ACHN (cell line): ENCODE measurements around the gene NPAS3.

Experiments
- DNase-seq: peaks from one replicate; pipeline ENCODE4 v3.0.0-alpha.2; 2015
- in situ Hi-C: cut with HindIII; loops from 2 replicates; pipeline ENCODE4 v1.10.0; 2017; ENCODE audit warnings: low sequenced_read_pairs, low pct_ligation_motif_present, low pct_unique_long_range_greater_than_20kb

NPAS3 gene

GRCh38 chr14:33561488-33562175 lies 623.0 kb downstream of the NPAS3 start:
- no peak for DNase-seq
- in situ Hi-C loops = no loop called here

GRCh38 chr14:33563191-33563900 lies 624.7 kb downstream of the NPAS3 start:
- DNase-seq = no peak

GRCh38 chr14:33563901-33564197 lies 625.2 kb downstream of the NPAS3 start:
- in situ Hi-C loops = no loop called here
- no peak for DNase-seq

More at GRCh38 chr14:33563191-33563900, 624.7 kb downstream of the NPAS3 start:
- in situ Hi-C loops = no loop called here

- DNase-seq = peak; percentile 57
- in situ Hi-C loops = no loop called here
Measured at GRCh38 chr14:33564774-33565630, 626.3 kb downstream of the NPAS3 start.

GRCh38 chr14:33566082-33566481 lies 627.4 kb downstream of the NPAS3 start:
- no peak for DNase-seq
- in situ Hi-C loops = no loop called here

- no peak for DNase-seq
- in situ Hi-C loops = no loop called here
Measured at GRCh38 chr14:33567023-33567728, 628.5 kb downstream of the NPAS3 start.

- no peak for DNase-seq
- in situ Hi-C loops = no loop called here
Measured at GRCh38 chr14:33567731-33568130, 629.1 kb downstream of the NPAS3 start.

GRCh38 chr14:33568935-33569579 lies 630.4 kb downstream of the NPAS3 start:
- in situ Hi-C loops = no loop called here
- no peak for DNase-seq

- no peak for DNase-seq
- in situ Hi-C loops = no loop called here
Measured at GRCh38 chr14:33569821-33570687, 631.4 kb downstream of the NPAS3 start.

- in situ Hi-C loops = no loop called here
Measured at GRCh38 chr14:33570694-33571310, 632.1 kb downstream of the NPAS3 start.

GRCh38 chr14:33573301-33573880 lies 634.7 kb downstream of the NPAS3 start:
- no peak for DNase-seq
- in situ Hi-C loops = no loop called here

More at GRCh38 chr14:33570694-33571310, 632.1 kb downstream of the NPAS3 start:
- no peak for DNase-seq

- in situ Hi-C loops = no loop called here
- no peak for DNase-seq
Measured at GRCh38 chr14:33576014-33576413, 637.3 kb downstream of the NPAS3 start.

- DNase-seq = no peak
- in situ Hi-C loops = no loop called here
Measured at GRCh38 chr14:33578461-33579216, 640.0 kb downstream of the NPAS3 start.

GRCh38 chr14:33580231-33580749 lies 641.6 kb downstream of the NPAS3 start:
- no peak for DNase-seq
- in situ Hi-C loops = no loop called here

- no peak for DNase-seq
- in situ Hi-C loops = no loop called here
Measured at GRCh38 chr14:33580841-33581240, 642.2 kb downstream of the NPAS3 start.

- no peak for DNase-seq
- in situ Hi-C loops = no loop called here
Measured at GRCh38 chr14:33584697-33585096, 646.0 kb downstream of the NPAS3 start.
